Measurements from ENCODE around the gene TBC1D24. TPM values are rescaled to one million over a fixed set of nuclear protein-coding genes. Genes with fewer than 3 reads are reported as not detected.
A peak's percentile ranks its signal among the peaks of the same experiment; 100 is the strongest.

TBC1D24 gene
- total and polyA plus RNA-seq, 9 of the 15 experiments (the other 6 are each of a cell fraction or from before 2014, with no cell fraction given): 1.7 to 22.6 (median 7.2) TPM

GRCh38 chr16:2475413-2476344 lies 752 bp downstream of the TBC1D24 start:
- Histone ChIP-seq H3K27ac (ENCODE audit: extremely low read depth, low read depth, low read length) (peak overlapping the region; percentile 88; the same call in 1 of the 3 replicates), H3K36me3 (ENCODE audit: control insufficient read depth, insufficient read depth, low read length) (peaks cover 8% of the 10 kb centered on the region; the same call in 1 of the 3 replicates), H3K4me1 (replicated peaks in 1 of 2; ENCODE audit: control insufficient read depth in 2 of 2, insufficient read depth in 2 of 2, low read length in 2 of 2) (peaks cover 50 to 95% of the 10 kb centered on the region in 2 experiments), H2AFZ (ENCODE audit: low read depth, low read length) (peak overlapping the region; percentile 40; the same call in 1 of the 2 replicates), H3K4me3 (peak overlapping the region; percentile 76), H3K79me2 (ENCODE audit: control insufficient read depth, insufficient read depth, low read length) (peaks cover 63% of the 10 kb centered on the region), H3K4me2 (ENCODE audit: insufficient read depth, low read length) (peak overlapping the region; percentile 89), H3K27me3 (ENCODE audit: control insufficient read depth in 2 of 2, insufficient read depth in 2 of 2, low read length in 2 of 2) (no peaks in the 10 kb centered on the region), H3K9ac (ENCODE audit: insufficient read depth in 1 of 2, low read depth in 2 of 2, low read length in 2 of 2) (peak overlapping the region; percentile 59 to 98), H3K9me1 (ENCODE audit: control insufficient read depth, insufficient read depth, low read length) (no peaks in the 10 kb centered on the region), H3K9me3 (replicated peaks; ENCODE audit: control insufficient read depth, insufficient read depth, low read depth, low read length) (no peaks in the 10 kb centered on the region), H4K20me1 (replicated peaks; ENCODE audit: control insufficient read depth, insufficient read depth, low read length) (peaks cover 3% of the 10 kb centered on the region; the same call in 1 of the 2 replicates)
- ATAC-seq (no peak), FAIRE-seq (peak; percentile 48), DNase-seq (ENCODE audit: extremely low read depth in 1 of 4, low spot score in 3 of 4) (peak; percentile 44 to 58 (median 50))
- POLR2A ChIA-PET: interaction anchor here (0.6 to 1.3 kb wide), 3 partner anchors 8 to 504 kb away, joined by 3 to 4 read pairs (median 3); partner anchors contain the start of gene TBL3
- in situ Hi-C loops (cut with MboI): no loop called here
- CTCF ChIA-PET (ENCODE audit: low intra/inter-chr PET ratio): no interaction called here
- no TSS peak for BruUV-seq (replicated peaks)
- WGBS (ENCODE audit: insufficient coverage, low coverage, missing lambda C conversion rate): 13% methylated on average over 32 of the region's 55 CpGs
- intact Hi-C loops (cut with micrococcal nuclease): no loop called here
- TF ChIP-seq NFXL1 (CRISPR knock-in tag; IDR thresholded peaks at IDR 0.05): no peak
- TF ChIP-seq ELK1 (CRISPR knock-in tag; IDR thresholded peaks at IDR 0.05): no peak
- peak; percentile 26; the same call in 1 of the 2 replicates for TF ChIP-seq USF1 (CRISPR knock-in tag; IDR thresholded peaks at IDR 0.05)
- TF ChIP-seq, protein P1, sequence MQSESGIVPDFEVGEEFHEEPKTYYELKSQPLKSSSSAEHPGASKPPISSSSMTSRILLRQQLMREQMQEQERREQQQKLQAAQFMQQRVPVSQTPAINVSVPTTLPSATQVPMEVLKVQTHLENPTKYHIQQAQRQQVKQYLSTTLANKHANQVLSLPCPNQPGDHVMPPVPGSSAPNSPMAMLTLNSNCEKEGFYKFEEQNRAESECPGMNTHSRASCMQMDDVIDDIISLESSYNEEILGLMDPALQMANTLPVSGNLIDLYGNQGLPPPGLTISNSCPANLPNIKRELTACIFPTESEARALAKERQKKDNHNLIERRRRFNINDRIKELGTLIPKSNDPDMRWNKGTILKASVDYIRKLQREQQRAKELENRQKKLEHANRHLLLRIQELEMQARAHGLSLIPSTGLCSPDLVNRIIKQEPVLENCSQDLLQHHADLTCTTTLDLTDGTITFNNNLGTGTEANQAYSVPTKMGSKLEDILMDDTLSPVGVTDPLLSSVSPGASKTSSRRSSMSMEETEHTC (IDR thresholded peaks at IDR 0.05): no peak
- TF ChIP-seq PREB (CRISPR knock-in tag; IDR thresholded peaks at IDR 0.05): no peak
- TF ChIP-seq EGR1 (conservative IDR thresholded peaks at IDR 0.05): peak; percentile 25; the same call in 1 of the 2 replicates
- no peak for TF ChIP-seq TCFL5 (CRISPR knock-in tag; conservative IDR thresholded peaks at IDR 0.05)
- TF ChIP-seq ZNF740 (CRISPR knock-in tag; IDR thresholded peaks at IDR 0.05): no peak
- TF ChIP-seq ZNF740 (tag; IDR thresholded peaks at IDR 0.05): no peak
- TF ChIP-seq YY1 (IDR thresholded peaks at IDR 0.05; ENCODE audit: borderline replicate concordance in 1 of 3, control insufficient read depth in 1 of 3, extremely low read depth in 1 of 3, insufficient read depth in 3 of 3, insufficient read length in 1 of 3, insufficient replicate concordance in 2 of 3, low read depth in 1 of 3, low read length in 2 of 3): no peak
- 0 out of 2 replicates have a peak, but pooled peaks have one; percentile 21 for TF ChIP-seq ZEB2 (IDR thresholded peaks at IDR 0.05)
- no peak for TF ChIP-seq NFATC3 (IDR thresholded peaks at IDR 0.05)
- peak; percentile 57 for TF ChIP-seq SAP30 (IDR thresholded peaks at IDR 0.05; ENCODE audit: borderline replicate concordance, insufficient read depth, low read depth, low read length, poor library complexity, severe bottlenecking)
- no peak for TF ChIP-seq MXI1 (IDR thresholded peaks at IDR 0.05; ENCODE audit: low read depth, low read length)
